Fibroblast of skin of scalp (primary cell): ENCODE measurements around the gene SERPINB1.
A peak's percentile ranks its signal among the peaks of the same experiment; 100 is the strongest.

Experiments
- DNase-seq: peaks from one replicate; pipeline ENCODE4 v3.0.0-alpha.2; 2013

Gene SERPINB1

DNA sequence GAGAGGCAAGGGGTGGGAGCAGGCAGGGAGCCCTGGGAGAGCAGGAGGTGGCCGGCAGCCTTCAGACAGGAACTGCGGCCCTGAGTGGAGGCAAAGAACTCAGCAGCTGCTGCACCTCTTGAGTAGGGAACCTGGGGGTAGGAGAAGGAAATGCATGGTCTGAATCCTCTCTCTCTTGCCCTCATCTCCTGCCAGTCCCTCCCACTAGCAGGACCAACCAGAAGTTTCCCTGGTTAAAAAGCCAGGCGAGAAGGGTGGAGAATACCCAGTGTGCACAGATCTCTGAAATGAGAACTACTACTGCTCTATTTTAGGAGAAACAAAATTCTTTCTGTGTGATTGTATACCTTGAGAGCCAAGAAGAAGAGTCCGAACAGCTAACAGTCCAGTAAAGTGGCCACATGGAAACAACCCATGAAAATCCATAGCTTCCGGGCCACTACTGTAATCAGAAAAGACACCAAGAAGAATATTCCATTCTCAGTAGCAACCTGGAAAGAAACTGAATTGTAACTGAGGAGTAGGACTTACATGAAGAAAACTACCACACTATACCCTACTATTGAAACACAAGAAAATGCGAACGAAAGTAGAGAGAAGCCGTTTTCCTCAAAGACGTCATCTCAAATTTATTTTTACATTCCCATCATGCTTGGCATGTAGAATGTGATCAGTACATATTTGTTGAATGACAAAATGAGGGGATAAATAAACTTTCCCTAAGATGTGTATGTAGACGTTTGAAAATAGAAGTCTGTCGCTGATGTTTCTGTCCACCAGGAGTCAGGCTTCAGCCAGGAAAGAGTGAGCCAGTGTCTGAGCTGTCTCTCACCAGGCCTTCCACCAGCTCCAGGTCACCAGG, 50.8 kb downstream of the SERPINB1 start:
- DNase-seq, result peak; percentile 83

DNA sequence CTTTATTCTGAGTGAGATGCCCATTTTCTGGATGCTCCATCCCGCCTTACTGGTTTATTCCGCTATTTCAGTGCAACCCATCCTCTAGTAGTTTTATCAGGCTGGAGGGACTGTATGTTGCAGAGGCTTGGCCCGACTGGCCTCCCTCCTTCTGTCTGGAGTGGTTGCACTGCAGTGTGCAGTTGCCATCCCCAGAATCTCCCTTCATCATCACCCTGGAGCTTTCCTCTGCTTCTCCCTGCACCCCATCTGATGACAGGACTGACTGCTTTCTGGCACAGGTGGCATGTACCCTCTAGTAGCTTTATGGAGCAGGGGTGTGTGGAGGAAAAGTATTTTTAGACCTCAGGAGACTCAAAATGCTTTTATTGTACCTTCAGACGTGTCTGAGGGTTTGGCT, 55.4 kb downstream of the SERPINB1 start:
- DNase-seq, result no peak

DNA sequence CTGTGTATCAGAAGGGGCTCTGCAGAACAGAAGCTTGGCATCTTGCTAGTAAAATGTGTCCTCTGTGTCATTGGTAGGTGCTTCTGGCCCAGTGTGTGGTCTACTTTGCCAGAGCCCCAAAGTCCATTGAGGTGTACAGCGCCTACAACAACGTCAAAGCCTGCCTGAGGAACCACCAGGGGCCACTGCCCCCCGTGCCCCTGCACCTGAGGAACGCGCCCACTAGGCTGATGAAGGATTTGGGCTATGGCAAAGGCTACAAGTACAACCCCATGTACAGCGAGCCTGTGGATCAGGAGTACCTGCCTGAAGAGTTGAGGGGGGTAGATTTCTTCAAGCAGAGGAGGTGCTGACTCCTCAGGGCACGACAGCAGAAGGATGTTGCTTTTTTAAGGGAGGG, 56.7 kb downstream of the SERPINB1 start:
- no peak for DNase-seq

DNA sequence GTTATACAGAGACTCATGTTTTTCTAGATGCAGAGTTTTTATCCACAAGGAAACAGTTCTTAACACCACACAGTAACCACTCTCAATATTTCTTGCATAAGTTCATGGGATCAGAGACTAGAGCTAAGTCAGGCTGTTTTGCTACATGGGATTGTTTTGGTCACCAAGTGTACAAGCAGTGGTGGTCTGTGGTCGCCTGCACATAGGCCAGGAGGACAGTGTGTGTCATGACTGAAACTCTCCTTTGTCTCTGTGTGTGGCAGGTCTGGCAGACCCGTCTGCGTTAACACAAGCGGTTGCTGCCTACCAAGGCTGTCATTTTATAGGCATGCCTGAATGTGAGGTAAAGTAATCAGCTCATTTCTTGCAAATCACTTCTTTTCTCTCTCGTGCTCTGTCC, 57.6 kb downstream of the SERPINB1 start:
- no peak for DNase-seq

DNA sequence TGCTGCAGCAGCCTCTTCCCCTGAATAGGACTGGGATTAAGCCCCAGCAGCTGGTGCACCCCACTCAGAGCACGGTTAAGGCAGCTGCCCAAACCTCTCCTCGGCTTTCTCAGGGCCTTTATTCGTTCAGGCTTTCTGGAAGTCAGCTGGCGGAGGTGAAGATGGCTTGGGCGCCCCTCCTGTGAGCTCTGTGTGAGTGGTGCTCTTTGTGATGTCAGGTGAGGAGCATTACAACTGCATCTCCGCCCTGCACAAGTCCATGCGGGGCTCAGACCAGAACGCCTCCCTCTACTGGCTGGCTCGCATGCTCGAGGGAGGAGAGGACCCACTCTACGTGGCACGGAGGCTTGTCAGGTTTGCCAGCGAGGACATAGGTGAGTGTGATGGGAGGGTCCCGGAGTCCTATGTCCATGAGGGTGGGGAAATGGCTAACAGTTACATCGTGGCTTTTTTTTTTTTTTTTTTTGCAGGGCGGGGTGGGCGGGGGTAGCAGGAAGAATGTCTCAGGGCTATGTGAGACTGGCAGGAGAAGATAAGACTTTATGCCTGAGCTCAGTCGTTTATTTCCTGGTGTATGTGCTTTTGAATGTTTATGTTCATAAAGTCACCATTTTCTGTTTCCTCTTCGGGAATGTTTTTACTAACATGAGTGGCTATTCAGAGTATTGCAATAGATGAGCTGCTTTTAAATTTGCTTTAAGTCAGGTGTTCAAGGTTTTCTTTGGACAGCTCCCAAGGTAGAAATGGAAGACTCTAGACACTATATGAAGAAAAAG, 58.3 kb downstream of the SERPINB1 start:
- no peak for DNase-seq

DNA sequence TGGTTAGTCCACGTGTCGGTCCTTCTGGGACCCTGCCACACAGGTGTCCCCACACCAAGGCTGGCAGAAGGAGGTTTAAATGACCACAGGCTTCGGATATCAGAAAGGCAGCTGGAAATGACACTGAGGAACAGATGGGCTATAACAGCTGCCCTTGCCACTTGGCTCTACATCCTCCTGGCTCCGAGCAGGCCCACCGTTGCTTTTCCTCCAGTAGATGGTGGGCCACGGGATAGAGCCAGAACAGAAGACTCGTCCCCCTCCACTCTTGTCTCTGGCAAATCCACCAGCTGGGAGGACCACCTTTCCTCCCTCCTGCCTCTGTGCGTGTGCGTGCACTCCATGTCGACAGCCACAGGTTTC, 58.9 kb downstream of the SERPINB1 start:
- DNase-seq, result no peak

DNA sequence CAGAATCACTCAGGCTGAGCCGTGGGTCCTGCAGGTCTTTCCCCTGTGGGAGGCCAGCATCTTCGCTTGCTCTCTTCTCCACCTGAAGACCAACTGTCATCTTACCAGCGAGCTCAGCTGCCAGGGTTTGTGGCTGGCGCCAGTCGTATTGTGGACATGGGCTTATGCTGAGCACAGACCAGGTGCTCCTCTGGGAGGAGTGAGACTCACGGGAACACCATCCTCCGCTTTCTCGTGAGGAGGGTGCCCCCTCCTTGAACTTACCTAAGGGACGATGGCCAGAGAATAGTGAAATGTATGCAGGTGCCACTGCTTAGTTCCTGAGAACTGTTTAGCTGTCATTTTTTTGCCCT, 59.3 kb downstream of the SERPINB1 start:
- DNase-seq, result no peak
